Endothelial cell of umbilical vein (primary cell): Measurements from ENCODE around the gene LRRC8E. TPM values are rescaled to one million over a fixed set of nuclear protein-coding genes. Genes with fewer than 3 reads are reported as not detected.

ENCODE experiments used
- BruUV-seq: library from RNA; stranded (reverse); fragments of 400-500 nt; replicated peaks from 2 replicates; lab custom pipeline; 2021; lab: Mats Ljungman, UMichigan
- CTCF ChIA-PET: fragments of 300-600, 350-600 bp; sonication (Branson Sonifier 250); formaldehyde crosslinking; loops from one replicate; lab custom pipeline; 2021; ENCODE audit warnings: antibody characterized with exemption, inconsistent platforms; lab: Charles Lee
- POLR2A ChIA-PET: fragments of 300-600, 350-600 bp; sonication (Branson Sonifier 250); formaldehyde crosslinking; loops from one replicate; lab custom pipeline; 2021; ENCODE audit warnings: antibody characterized with exemption, inconsistent platforms; lab: Charles Lee
- DNase-seq: peaks from one replicate; pipeline ENCODE4 v3.0.0-alpha.2; 2011; ENCODE audit warnings: low read depth, low spot score
- FAIRE-seq: peaks from 2 replicates; lab custom pipeline; 2011; peaks lifted over from hg19 to GRCh38; lab: Jason Lieb, UNC
- H2AFZ ChIP-seq: 2 replicates; pipeline ENCODE4 v1.6.0; 2012; ENCODE audit warnings: low read depth, low read length, control low read depth, inconsistent platforms
- H3K27ac ChIP-seq: 2 replicates; pipeline ENCODE4 v1.5.1; 2011; ENCODE audit warnings: low read depth, mild to moderate bottlenecking, control low read depth, low read length, moderate library complexity; ENCODE audit not compliant: insufficient read depth
- H3K27me3 ChIP-seq, 2 experiments: 2 replicates each; pipeline versions ENCODE4 v1.6.0 to v1.6.1; 2011; ENCODE audit warnings: low read length in 2 of 2, mixed read lengths in 1 of 2; ENCODE audit not compliant: control insufficient read depth in 2 of 2, insufficient read depth in 2 of 2
- H3K36me3 ChIP-seq, 2 experiments: 2 replicates in 1 of 2; 3 replicates in 1 of 2; pipeline ENCODE4 v1.5.1; 2011; ENCODE audit warnings: low read length in 2 of 2, mild to moderate bottlenecking in 1 of 2, moderate library complexity in 1 of 2; ENCODE audit not compliant: control insufficient read depth in 2 of 2, insufficient read depth in 2 of 2; ENCODE audit errors: extremely low read depth in 1 of 2
- H3K4me1 ChIP-seq: 3 replicates; pipeline ENCODE4 v1.5.1; 2011; ENCODE audit warnings: mild to moderate bottlenecking, low read length; ENCODE audit not compliant: control insufficient read depth, insufficient read depth; ENCODE audit errors: extremely low read depth
- H3K4me2 ChIP-seq: 2 replicates; pipeline ENCODE4 v1.6.1; 2011; ENCODE audit warnings: low read length, control low read depth, mixed read lengths; ENCODE audit not compliant: insufficient read depth
- H3K4me3 ChIP-seq, 3 experiments: fragments of 200-600 bp in 1 of 3; sonication (generic), shearing (Covaris generic) in 1 of 3; replicated peaks in 1 of 3; 2 replicates each; pipeline ENCODE4 v1.5.1; 2011 to 2016; ENCODE audit warnings: control low read depth in 3 of 3, low read length in 3 of 3, mild to moderate bottlenecking in 2 of 3, inconsistent platforms in 1 of 3, low read depth in 1 of 3, moderate library complexity in 1 of 3; ENCODE audit not compliant: insufficient read depth in 1 of 3
- H3K79me2 ChIP-seq: 2 replicates; pipeline ENCODE4 v1.6.0; 2012; ENCODE audit warnings: low read length, inconsistent platforms; ENCODE audit not compliant: control insufficient read depth, insufficient read depth
- H3K9ac ChIP-seq: replicated peaks from 2 replicates; pipeline ENCODE3; 2011; ENCODE audit warnings: low read length, control low read depth; ENCODE audit not compliant: insufficient read depth; ENCODE audit errors: extremely low read depth
- H3K9me1 ChIP-seq: replicated peaks from 3 replicates; pipeline ENCODE4 v1.6.0; 2011; ENCODE audit warnings: mild to moderate bottlenecking, low read length; ENCODE audit not compliant: control insufficient read depth, insufficient read depth; ENCODE audit errors: extremely low read depth
- H3K9me3 ChIP-seq: replicated peaks from 2 replicates; pipeline ENCODE4 v1.5.1; 2012; ENCODE audit warnings: low read length, inconsistent platforms; ENCODE audit not compliant: control insufficient read depth, insufficient read depth
- H4K20me1 ChIP-seq: replicated peaks from 2 replicates; pipeline ENCODE3; 2011; ENCODE audit warnings: mild to moderate bottlenecking, low read length; ENCODE audit not compliant: control insufficient read depth, insufficient read depth; ENCODE audit errors: extremely low read depth
- CTCF ChIP-seq, 2 donors: IDR thresholded peaks; 1 replicate in 1 of 2; 2 replicates in 1 of 2; pipeline ENCODE4 v1.5.1; 2011; ENCODE audit warnings: low read length in 2 of 2, mild to moderate bottlenecking in 2 of 2, moderate library complexity in 2 of 2, control low read depth in 1 of 2, inconsistent platforms in 1 of 2, low read depth in 1 of 2; ENCODE audit not compliant: insufficient read depth in 1 of 2; ENCODE audit errors: extremely low read depth in 1 of 2
- EZH2 ChIP-seq: IDR thresholded peaks from 2 replicates; pipeline ENCODE4 v1.6.1; 2012; ENCODE audit warnings: borderline replicate concordance, low read depth, mild to moderate bottlenecking, moderate library complexity, low read length, inconsistent platforms; ENCODE audit not compliant: severe bottlenecking
- FOS ChIP-seq: IDR thresholded peaks from 2 replicates; pipeline ENCODE4 v1.6.1; 2011; ENCODE audit warnings: mild to moderate bottlenecking, low read length, moderate library complexity, borderline replicate concordance; ENCODE audit not compliant: insufficient read depth
- GATA2 ChIP-seq: IDR thresholded peaks from 2 replicates; pipeline ENCODE4 v1.7.0; 2011; ENCODE audit warnings: low read depth, mild to moderate bottlenecking, moderate library complexity, mixed read lengths, low read length; ENCODE audit not compliant: insufficient read length, insufficient read depth
- JUN ChIP-seq: IDR thresholded peaks from 2 replicates; pipeline ENCODE4 v1.6.1; 2011; ENCODE audit warnings: borderline replicate concordance, low read depth; ENCODE audit not compliant: insufficient read length, insufficient read depth
- MAX ChIP-seq: IDR thresholded peaks from 2 replicates; pipeline ENCODE4 v1.6.1; 2011; ENCODE audit not compliant: insufficient read depth, insufficient read length
- MYC ChIP-seq: IDR thresholded peaks from one replicate; pipeline ENCODE4 v1.6.1; 2011; ENCODE audit warnings: mild to moderate bottlenecking, low read depth, low read length
- POLR2A ChIP-seq: IDR thresholded peaks from 2 replicates; pipeline ENCODE4 v1.6.1; 2012; ENCODE audit warnings: low read depth, mild to moderate bottlenecking, control low read depth, low read length
- POLR2AphosphoS5 ChIP-seq: IDR thresholded peaks from 2 replicates; pipeline ENCODE4 v1.6.1; 2012; ENCODE audit warnings: low read depth, mild to moderate bottlenecking, control low read depth, low read length, moderate library complexity; ENCODE audit not compliant: insufficient read depth
- dilution Hi-C: fragments of 300-500 bp; cut with MboI; formaldehyde crosslinking; loops from one replicate; pipeline ENCODE4 v1.15.0; 2019; ENCODE audit warnings: low sequenced_read_pairs; ENCODE audit not compliant: extremely low pct_ligation_motif_present
- intact Hi-C: fragments of 100-400 bp; cut with micrococcal nuclease; formaldehyde crosslinking; loops from one replicate; pipeline ENCODE4 v1.10.0; 2022
- polyA plus RNA-seq, 4 experiments: library from polyadenylated mRNA; depleted of rRNA in 3 of 4; stranded (reverse) in 3 of 4; unstranded in 1 of 4; fragments of >200 nt; gene quantifications; 2 replicates each; pipeline versions ENCODE4 v1.2.1 to v1.2.3, GENCODE V29; 2011 to 2012; ENCODE audit warnings: missing spikeins in 1 of 4
- total RNA-seq: library from RNA; stranded (reverse); gene quantifications from 2 replicates; pipeline ENCODE4 v1.2.3, GENCODE V29; 2021

Gene LRRC8E
- total and polyA plus RNA-seq, 2 donors (not counting 3 experiments of a cell fraction or from before 2014, with no cell fraction given) = 1.1 to 1.6 TPM

- ChIA-PET POLR2A (no interaction called here), CTCF (interaction anchor here (1.0 to 3.3 kb wide), 3 partner anchors 12 to 29 kb away, joined by 3 to 41 read pairs (median 4); no protein-coding TSS in a partner anchor)
- Histone ChIP-seq H4K20me1 (no peaks in the 10 kb centered on the region), H3K79me2 (peaks cover 22% of the 10 kb centered on the region), H3K9me1 (no peaks in the 10 kb centered on the region), H3K4me2 (peak overlapping the region; percentile 76), H3K27me3 (no peaks in the 10 kb centered on the region), H3K9me3 (no peaks in the 10 kb centered on the region), H3K36me3 (peaks cover 3 to 9% of the 10 kb centered on the region in 2 experiments), H3K27ac (no peak overlapping the region), H3K4me3 (no peak overlapping the region), H2AFZ (no peak overlapping the region), H3K4me1 (peaks cover 9% of the 10 kb centered on the region), H3K9ac (no peak overlapping the region)
- TF ChIP-seq FOS = no peak
- no peak for TF ChIP-seq MYC
- TF ChIP-seq POLR2A = no peak
- TF ChIP-seq JUN = no peak
- TF ChIP-seq GATA2 = no peak
- TF ChIP-seq EZH2 = no peak
- TF ChIP-seq MAX = no peak
- TF ChIP-seq CTCF (IDR thresholded peaks at IDR 0.05; ENCODE audit: extremely low read depth in 1 of 2, insufficient read depth in 1 of 2, low read depth in 1 of 2, low read length in 2 of 2) = no peak
- TF ChIP-seq POLR2AphosphoS5 = no peak
- no TSS peak for BruUV-seq
- dilution Hi-C loops = no loop called here
- FAIRE-seq (no peak), DNase-seq (no peak)
- intact Hi-C loops = loop anchor here (2.0 kb wide), 1 partner anchor 127 kb away; no protein-coding TSS in a partner anchor
Observed at GRCh38 chr19:7941895-7942596, 53.7 kb downstream of the LRRC8E start.
